Endothelial cell of umbilical vein (primary cell): Measurements from ENCODE around the gene FASLG. TPM values are rescaled to one million over a fixed set of nuclear protein-coding genes. Genes with fewer than 3 reads are reported as not detected.

Experiments used
- BruUV-seq: library from RNA; stranded (reverse); fragments of 400-500 nt; replicated peaks from 2 replicates; lab custom pipeline; 2021; lab: Mats Ljungman, UMichigan
- CTCF ChIA-PET: fragments of 300-600, 350-600 bp; sonication (Branson Sonifier 250); formaldehyde crosslinking; loops from one replicate; lab custom pipeline; 2021; ENCODE audit warnings: antibody characterized with exemption, inconsistent platforms; lab: Charles Lee
- POLR2A ChIA-PET: fragments of 300-600, 350-600 bp; sonication (Branson Sonifier 250); formaldehyde crosslinking; loops from one replicate; lab custom pipeline; 2021; ENCODE audit warnings: antibody characterized with exemption, inconsistent platforms; lab: Charles Lee
- DNase-seq: peaks from one replicate; pipeline ENCODE4 v3.0.0-alpha.2; 2011; ENCODE audit warnings: low read depth, low spot score
- FAIRE-seq: peaks from 2 replicates; lab custom pipeline; 2011; peaks lifted over from hg19 to GRCh38; lab: Jason Lieb, UNC
- H2AFZ ChIP-seq: 2 replicates; pipeline ENCODE4 v1.6.0; 2012; ENCODE audit warnings: low read depth, low read length, control low read depth, inconsistent platforms
- H3K27ac ChIP-seq: 2 replicates; pipeline ENCODE4 v1.5.1; 2011; ENCODE audit warnings: low read depth, mild to moderate bottlenecking, control low read depth, low read length, moderate library complexity; ENCODE audit not compliant: insufficient read depth
- H3K27me3 ChIP-seq, 2 experiments: 2 replicates each; pipeline versions ENCODE4 v1.6.0 to v1.6.1; 2011; ENCODE audit warnings: low read length in 2 of 2, mixed read lengths in 1 of 2; ENCODE audit not compliant: control insufficient read depth in 2 of 2, insufficient read depth in 2 of 2
- H3K36me3 ChIP-seq, 2 experiments: 2 replicates in 1 of 2; 3 replicates in 1 of 2; pipeline ENCODE4 v1.5.1; 2011; ENCODE audit warnings: low read length in 2 of 2, mild to moderate bottlenecking in 1 of 2, moderate library complexity in 1 of 2; ENCODE audit not compliant: control insufficient read depth in 2 of 2, insufficient read depth in 2 of 2; ENCODE audit errors: extremely low read depth in 1 of 2
- H3K4me1 ChIP-seq: 3 replicates; pipeline ENCODE4 v1.5.1; 2011; ENCODE audit warnings: mild to moderate bottlenecking, low read length; ENCODE audit not compliant: control insufficient read depth, insufficient read depth; ENCODE audit errors: extremely low read depth
- H3K4me2 ChIP-seq: 2 replicates; pipeline ENCODE4 v1.6.1; 2011; ENCODE audit warnings: low read length, control low read depth, mixed read lengths; ENCODE audit not compliant: insufficient read depth
- H3K4me3 ChIP-seq, 3 experiments: fragments of 200-600 bp in 1 of 3; sonication (generic), shearing (Covaris generic) in 1 of 3; replicated peaks in 1 of 3; 2 replicates each; pipeline ENCODE4 v1.5.1; 2011 to 2016; ENCODE audit warnings: control low read depth in 3 of 3, low read length in 3 of 3, mild to moderate bottlenecking in 2 of 3, inconsistent platforms in 1 of 3, low read depth in 1 of 3, moderate library complexity in 1 of 3; ENCODE audit not compliant: insufficient read depth in 1 of 3
- H3K79me2 ChIP-seq: 2 replicates; pipeline ENCODE4 v1.6.0; 2012; ENCODE audit warnings: low read length, inconsistent platforms; ENCODE audit not compliant: control insufficient read depth, insufficient read depth
- H3K9ac ChIP-seq: replicated peaks from 2 replicates; pipeline ENCODE3; 2011; ENCODE audit warnings: low read length, control low read depth; ENCODE audit not compliant: insufficient read depth; ENCODE audit errors: extremely low read depth
- H3K9me1 ChIP-seq: replicated peaks from 3 replicates; pipeline ENCODE4 v1.6.0; 2011; ENCODE audit warnings: mild to moderate bottlenecking, low read length; ENCODE audit not compliant: control insufficient read depth, insufficient read depth; ENCODE audit errors: extremely low read depth
- H3K9me3 ChIP-seq: replicated peaks from 2 replicates; pipeline ENCODE4 v1.5.1; 2012; ENCODE audit warnings: low read length, inconsistent platforms; ENCODE audit not compliant: control insufficient read depth, insufficient read depth
- H4K20me1 ChIP-seq: replicated peaks from 2 replicates; pipeline ENCODE3; 2011; ENCODE audit warnings: mild to moderate bottlenecking, low read length; ENCODE audit not compliant: control insufficient read depth, insufficient read depth; ENCODE audit errors: extremely low read depth
- EZH2 ChIP-seq: IDR thresholded peaks from 2 replicates; pipeline ENCODE4 v1.6.1; 2012; ENCODE audit warnings: borderline replicate concordance, low read depth, mild to moderate bottlenecking, moderate library complexity, low read length, inconsistent platforms; ENCODE audit not compliant: severe bottlenecking
- FOS ChIP-seq: IDR thresholded peaks from 2 replicates; pipeline ENCODE4 v1.6.1; 2011; ENCODE audit warnings: mild to moderate bottlenecking, low read length, moderate library complexity, borderline replicate concordance; ENCODE audit not compliant: insufficient read depth
- GATA2 ChIP-seq: IDR thresholded peaks from 2 replicates; pipeline ENCODE4 v1.7.0; 2011; ENCODE audit warnings: low read depth, mild to moderate bottlenecking, moderate library complexity, mixed read lengths, low read length; ENCODE audit not compliant: insufficient read length, insufficient read depth
- JUN ChIP-seq: IDR thresholded peaks from 2 replicates; pipeline ENCODE4 v1.6.1; 2011; ENCODE audit warnings: borderline replicate concordance, low read depth; ENCODE audit not compliant: insufficient read length, insufficient read depth
- MYC ChIP-seq: IDR thresholded peaks from one replicate; pipeline ENCODE4 v1.6.1; 2011; ENCODE audit warnings: mild to moderate bottlenecking, low read depth, low read length
- POLR2A ChIP-seq: IDR thresholded peaks from 2 replicates; pipeline ENCODE4 v1.6.1; 2012; ENCODE audit warnings: low read depth, mild to moderate bottlenecking, control low read depth, low read length
- POLR2AphosphoS5 ChIP-seq: IDR thresholded peaks from 2 replicates; pipeline ENCODE4 v1.6.1; 2012; ENCODE audit warnings: low read depth, mild to moderate bottlenecking, control low read depth, low read length, moderate library complexity; ENCODE audit not compliant: insufficient read depth
- dilution Hi-C: fragments of 300-500 bp; cut with MboI; formaldehyde crosslinking; loops from one replicate; pipeline ENCODE4 v1.15.0; 2019; ENCODE audit warnings: low sequenced_read_pairs; ENCODE audit not compliant: extremely low pct_ligation_motif_present
- intact Hi-C: fragments of 100-400 bp; cut with micrococcal nuclease; formaldehyde crosslinking; loops from one replicate; pipeline ENCODE4 v1.10.0; 2022
- polyA plus RNA-seq, 4 experiments: library from polyadenylated mRNA; depleted of rRNA in 3 of 4; stranded (reverse) in 3 of 4; unstranded in 1 of 4; fragments of >200 nt; gene quantifications; 2 replicates each; pipeline versions ENCODE4 v1.2.1 to v1.2.3, GENCODE V29; 2011 to 2012; ENCODE audit warnings: missing spikeins in 1 of 4
- total RNA-seq: library from RNA; stranded (reverse); gene quantifications from 2 replicates; pipeline ENCODE4 v1.2.3, GENCODE V29; 2021
- TF ChIP-seq, protein P1 (sequence below), 2 donors: IDR thresholded peaks; 1 replicate in 1 of 2; 2 replicates in 1 of 2; pipeline ENCODE4 v1.5.1; 2011; ENCODE audit warnings: low read length in 2 of 2, mild to moderate bottlenecking in 2 of 2, moderate library complexity in 2 of 2, control low read depth in 1 of 2, inconsistent platforms in 1 of 2, low read depth in 1 of 2; ENCODE audit not compliant: insufficient read depth in 1 of 2; ENCODE audit errors: extremely low read depth in 1 of 2
- TF ChIP-seq, protein P2 (sequence below): IDR thresholded peaks from 2 replicates; pipeline ENCODE4 v1.6.1; 2011; ENCODE audit not compliant: insufficient read depth, insufficient read length

The FASLG gene
- total and polyA plus RNA-seq, 2 donors (not counting 3 experiments of a cell fraction or from before 2014, with no cell fraction given) = not detected

DNA sequence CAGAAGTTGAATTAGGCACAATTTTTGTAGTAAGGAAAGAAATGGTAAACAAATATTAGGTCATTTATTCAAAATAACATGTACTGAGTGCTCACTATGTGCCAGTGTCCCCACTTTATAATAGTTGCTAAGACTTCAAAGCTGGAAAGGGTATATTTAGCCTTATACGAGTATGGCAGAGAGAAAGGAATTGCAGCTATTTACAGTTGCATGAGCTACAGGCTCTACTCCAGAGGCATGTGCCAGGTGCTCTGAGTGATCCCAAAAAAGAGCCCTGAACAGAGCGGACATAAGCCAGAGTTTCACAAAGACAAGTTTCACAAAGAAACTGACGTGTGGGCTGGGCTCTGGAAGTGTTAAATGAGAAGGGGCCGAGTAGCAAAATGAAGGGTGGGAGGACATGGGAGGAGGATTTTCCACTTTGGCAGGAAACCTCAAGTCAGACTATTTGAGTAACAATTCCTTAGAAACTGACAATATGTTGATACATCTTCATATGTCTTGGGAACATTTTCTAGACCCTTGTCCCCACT lies 40.9 kb downstream of the FASLG start:
- POLR2A ChIA-PET = no interaction called here
- H3K9me3 ChIP-seq = no peaks in the 10 kb centered on the region
- H3K9ac ChIP-seq = no peak overlapping the region
- H3K9me1 ChIP-seq = no peaks in the 10 kb centered on the region
- BruUV-seq = no TSS peak
- no peak overlapping the region for H2AFZ ChIP-seq
- H3K27ac ChIP-seq = peak overlapping the region; percentile 8
- peak overlapping the region; percentile 30 for H3K4me2 ChIP-seq
- CTCF ChIA-PET = interaction anchor here (1.3 to 1.4 kb wide), 2 partner anchors 20 to 63 kb away, joined by 4 to 7 read pairs; no protein-coding TSS in a partner anchor
- TF ChIP-seq MYC = no peak
- dilution Hi-C loops (no loop called here), intact Hi-C loops (no loop called here)
- no peak overlapping the region for H3K4me3 ChIP-seq
- DNase-seq = peak; percentile 5
- no peaks in the 10 kb centered on the region for H4K20me1 ChIP-seq
- peaks cover 22% of the 10 kb centered on the region for H3K4me1 ChIP-seq
- no peaks in the 10 kb centered on the region for H3K36me3 ChIP-seq
- no peaks in the 10 kb centered on the region for H3K79me2 ChIP-seq
- FAIRE-seq = peak; percentile 54
- H3K27me3 ChIP-seq = no peaks in the 10 kb centered on the region

DNA sequence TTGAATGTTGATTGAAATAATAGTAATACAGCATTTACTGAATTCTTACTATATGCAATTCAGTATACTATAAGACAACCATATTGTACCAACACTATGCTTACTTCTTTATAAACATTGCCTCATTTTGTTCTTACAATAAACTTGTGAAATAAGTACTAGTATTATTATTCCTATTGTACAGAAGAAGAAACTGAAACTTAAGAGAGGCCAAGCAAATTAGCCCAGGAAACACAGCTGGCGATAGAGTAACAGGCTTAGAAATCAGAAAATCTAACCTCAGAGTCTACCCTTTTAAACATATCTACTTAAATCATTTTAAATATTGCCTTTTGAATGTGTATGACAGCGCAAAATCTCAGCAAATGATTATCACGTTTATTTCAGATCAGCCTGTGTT lies 41.7 kb downstream of the FASLG start:
- POLR2A ChIA-PET = no interaction called here
- Histone ChIP-seq H4K20me1 (no peaks in the 10 kb centered on the region), H3K9ac (no peak overlapping the region), H3K9me1 (no peaks in the 10 kb centered on the region), H3K9me3 (no peaks in the 10 kb centered on the region), H3K36me3 (no peaks in the 10 kb centered on the region), H3K4me1 (peaks cover 22% of the 10 kb centered on the region), H2AFZ (no peak overlapping the region), H3K27ac (no peak overlapping the region), H3K79me2 (no peaks in the 10 kb centered on the region), H3K4me2 (no peak overlapping the region), H3K27me3 (no peaks in the 10 kb centered on the region), H3K4me3 (no peak overlapping the region)
- no TSS peak for BruUV-seq
- CTCF ChIA-PET = interaction anchor here (1.3 kb wide), 1 partner anchor 64 kb away, joined by 4 read pairs; no protein-coding TSS in a partner anchor
- TF ChIP-seq POLR2AphosphoS5 = no peak
- TF ChIP-seq EZH2 = no peak
- no peak for TF ChIP-seq GATA2
- TF ChIP-seq, protein P1, sequence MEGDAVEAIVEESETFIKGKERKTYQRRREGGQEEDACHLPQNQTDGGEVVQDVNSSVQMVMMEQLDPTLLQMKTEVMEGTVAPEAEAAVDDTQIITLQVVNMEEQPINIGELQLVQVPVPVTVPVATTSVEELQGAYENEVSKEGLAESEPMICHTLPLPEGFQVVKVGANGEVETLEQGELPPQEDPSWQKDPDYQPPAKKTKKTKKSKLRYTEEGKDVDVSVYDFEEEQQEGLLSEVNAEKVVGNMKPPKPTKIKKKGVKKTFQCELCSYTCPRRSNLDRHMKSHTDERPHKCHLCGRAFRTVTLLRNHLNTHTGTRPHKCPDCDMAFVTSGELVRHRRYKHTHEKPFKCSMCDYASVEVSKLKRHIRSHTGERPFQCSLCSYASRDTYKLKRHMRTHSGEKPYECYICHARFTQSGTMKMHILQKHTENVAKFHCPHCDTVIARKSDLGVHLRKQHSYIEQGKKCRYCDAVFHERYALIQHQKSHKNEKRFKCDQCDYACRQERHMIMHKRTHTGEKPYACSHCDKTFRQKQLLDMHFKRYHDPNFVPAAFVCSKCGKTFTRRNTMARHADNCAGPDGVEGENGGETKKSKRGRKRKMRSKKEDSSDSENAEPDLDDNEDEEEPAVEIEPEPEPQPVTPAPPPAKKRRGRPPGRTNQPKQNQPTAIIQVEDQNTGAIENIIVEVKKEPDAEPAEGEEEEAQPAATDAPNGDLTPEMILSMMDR (IDR thresholded peaks at IDR 0.05; ENCODE audit: extremely low read depth in 1 of 2, insufficient read depth in 1 of 2, low read depth in 1 of 2, low read length in 2 of 2) = no peak
- no peak for TF ChIP-seq POLR2A
- TF ChIP-seq MYC = no peak
- TF ChIP-seq, protein P2, sequence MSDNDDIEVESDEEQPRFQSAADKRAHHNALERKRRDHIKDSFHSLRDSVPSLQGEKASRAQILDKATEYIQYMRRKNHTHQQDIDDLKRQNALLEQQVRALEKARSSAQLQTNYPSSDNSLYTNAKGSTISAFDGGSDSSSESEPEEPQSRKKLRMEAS = no peak
- no peak for TF ChIP-seq JUN
- TF ChIP-seq FOS = no peak
- FAIRE-seq (no peak), DNase-seq (no peak)
- intact Hi-C loops (no loop called here), dilution Hi-C loops (no loop called here)
